Lung (tissue), 12 donors: ENCODE results near the gene ELF5. TPM values are rescaled to one million over a fixed set of nuclear protein-coding genes. Genes with fewer than 3 reads are reported as not detected.

Experiments
- ATAC-seq: fragments of 200-7000 bp; cut with Tn5 transposase; one replicate; pipeline ENCODE4 v1.9.1; 2020; ENCODE audit warnings: moderate number of reproducible peaks; ENCODE audit not compliant: insufficient read depth, low FRiP score
- DNase-seq, 3 donors: peaks; one replicate each; pipeline ENCODE4 v3.0.0-alpha.2; 2013 to 2017
- H3K27ac ChIP-seq, 2 donors: one replicate each; pipeline ENCODE4 v1.5.1; 2013; ENCODE audit warnings: mild to moderate bottlenecking in 2 of 2, moderate library complexity in 2 of 2, control low read depth in 1 of 2, inconsistent platforms in 1 of 2, low read depth in 1 of 2, low read length in 1 of 2
- H3K27me3 ChIP-seq, 3 donors: one replicate each; pipeline ENCODE4 v1.5.1; 2013; ENCODE audit warnings: low read length in 2 of 3; ENCODE audit not compliant: control insufficient read depth in 3 of 3, insufficient read depth in 3 of 3
- H3K36me3 ChIP-seq, 4 donors: one replicate each; pipeline ENCODE4 v1.5.1; 2013; ENCODE audit warnings: low read length in 4 of 4, mild to moderate bottlenecking in 1 of 4, moderate library complexity in 1 of 4; ENCODE audit not compliant: control insufficient read depth in 4 of 4, insufficient read depth in 4 of 4
- H3K4me1 ChIP-seq, 5 donors: one replicate each; pipeline ENCODE4 v1.5.1; 2013; ENCODE audit warnings: low read length in 5 of 5, mild to moderate bottlenecking in 2 of 5, moderate library complexity in 1 of 5; ENCODE audit not compliant: control insufficient read depth in 5 of 5, insufficient read depth in 5 of 5
- H3K4me3 ChIP-seq: one replicate; pipeline ENCODE4 v1.5.1; 2013; ENCODE audit warnings: mild to moderate bottlenecking, control low read depth, moderate library complexity
- H3K9ac ChIP-seq, 2 donors: one replicate each; pipeline ENCODE4 v1.5.1; 2013; ENCODE audit warnings: low read length in 2 of 2, control low read depth in 1 of 2; ENCODE audit not compliant: insufficient read depth in 1 of 2
- H3K9me3 ChIP-seq, 4 donors: one replicate each; pipeline ENCODE4 v1.5.1; 2013; ENCODE audit warnings: low read length in 3 of 4, mild to moderate bottlenecking in 1 of 4, moderate library complexity in 1 of 4; ENCODE audit not compliant: control insufficient read depth in 4 of 4, insufficient read depth in 3 of 4
- WGBS, 2 donors: extraction: QIAGEN DNeasy Blood & Tissue Kit; methylation state at CpG; one replicate each; pipeline ENCODE4 v1.1.7; 2013; 5-methylcytosine and 5-hydroxymethylcytosine counted together
- polyA plus RNA-seq, 2 donors: library from polyadenylated mRNA; stranded (reverse); fragments of 200-250 nt; gene quantifications; one replicate each; pipeline ENCODE4 v1.2.1, GENCODE V29; 2013
- total RNA-seq, 2 donors: library from RNA; depleted of rRNA in 1 of 2; stranded (reverse); fragments of >200 nt in 1 of 2; gene quantifications; one replicate each; pipeline ENCODE4 v1.2.1, GENCODE V29; 2014 to 2021
- TF ChIP-seq, protein P1 (sequence below): IDR thresholded peaks from 2 replicates; pipeline ENCODE4 v1.5.1; 2012; ENCODE audit warnings: mild to moderate bottlenecking; ENCODE audit errors: control extremely low read depth, extremely low read depth
- donor health status: control.
- donor health status: control.
- donor health status: Bipolar disorder and iron deficiency.
- donor health status: healthy.
- donor health status: DM: yes; HTN: yes; CAD: no.

The ELF5 gene
- total and polyA plus RNA-seq, 4 donors: 1.4 to 24.6 (median 7.2) TPM

DNA sequence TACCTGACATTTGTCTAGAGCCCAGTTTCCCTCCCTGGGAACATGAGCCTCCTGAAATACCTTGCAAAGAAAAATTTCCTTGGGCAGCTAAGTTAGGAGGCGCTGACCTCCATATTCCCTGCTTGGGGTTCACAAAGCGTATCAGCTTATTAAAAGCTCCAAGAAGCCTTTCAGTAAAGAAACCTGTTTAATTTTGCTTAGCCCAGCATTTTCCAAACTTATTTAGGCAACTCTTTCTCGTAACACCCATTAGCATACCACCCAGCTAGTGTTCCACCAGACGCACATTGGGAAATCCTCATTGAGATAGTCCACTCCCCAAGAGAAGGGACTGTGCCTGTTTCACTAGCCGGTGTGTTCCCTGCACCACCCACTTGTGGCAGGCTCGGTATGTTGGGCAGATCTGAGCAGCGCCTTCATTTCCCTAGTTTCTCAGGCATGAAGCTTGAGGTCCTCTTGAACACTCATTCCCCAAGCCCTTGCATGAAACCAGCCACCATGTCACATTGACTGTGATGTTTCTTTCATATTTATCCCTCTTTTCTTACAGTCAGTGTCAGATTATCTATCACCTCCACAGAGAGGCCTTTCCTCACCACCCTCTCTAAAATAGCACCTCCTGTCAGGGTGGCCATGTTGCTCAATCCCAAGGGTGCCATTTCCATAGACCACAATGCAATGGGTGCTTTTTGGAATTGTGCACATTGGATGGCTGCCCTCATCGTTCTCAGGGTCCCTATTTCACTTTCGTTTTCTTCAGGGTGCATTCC lies 12.5 kb upstream of the ELF5 start:
- Histone ChIP-seq H3K27ac (no peak overlapping the region), H3K27me3 (no peaks in the 10 kb centered on the region), H3K4me1 (peaks cover 0 to 3% (median 0%) of the 10 kb centered on the region in 5 donors), H3K36me3 (no peaks in the 10 kb centered on the region), H3K9ac (no peak overlapping the region), H3K4me3 (no peak overlapping the region), H3K9me3 (peaks cover 0 to 2% (median 0%) of the 10 kb centered on the region in 4 donors)
- ATAC-seq (no peak), DNase-seq (no peak)
- WGBS, 2 donors: 89 to 93% methylated on average over 9 of the region's 9 CpGs
- TF ChIP-seq, protein P1, sequence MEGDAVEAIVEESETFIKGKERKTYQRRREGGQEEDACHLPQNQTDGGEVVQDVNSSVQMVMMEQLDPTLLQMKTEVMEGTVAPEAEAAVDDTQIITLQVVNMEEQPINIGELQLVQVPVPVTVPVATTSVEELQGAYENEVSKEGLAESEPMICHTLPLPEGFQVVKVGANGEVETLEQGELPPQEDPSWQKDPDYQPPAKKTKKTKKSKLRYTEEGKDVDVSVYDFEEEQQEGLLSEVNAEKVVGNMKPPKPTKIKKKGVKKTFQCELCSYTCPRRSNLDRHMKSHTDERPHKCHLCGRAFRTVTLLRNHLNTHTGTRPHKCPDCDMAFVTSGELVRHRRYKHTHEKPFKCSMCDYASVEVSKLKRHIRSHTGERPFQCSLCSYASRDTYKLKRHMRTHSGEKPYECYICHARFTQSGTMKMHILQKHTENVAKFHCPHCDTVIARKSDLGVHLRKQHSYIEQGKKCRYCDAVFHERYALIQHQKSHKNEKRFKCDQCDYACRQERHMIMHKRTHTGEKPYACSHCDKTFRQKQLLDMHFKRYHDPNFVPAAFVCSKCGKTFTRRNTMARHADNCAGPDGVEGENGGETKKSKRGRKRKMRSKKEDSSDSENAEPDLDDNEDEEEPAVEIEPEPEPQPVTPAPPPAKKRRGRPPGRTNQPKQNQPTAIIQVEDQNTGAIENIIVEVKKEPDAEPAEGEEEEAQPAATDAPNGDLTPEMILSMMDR: no peak

DNA sequence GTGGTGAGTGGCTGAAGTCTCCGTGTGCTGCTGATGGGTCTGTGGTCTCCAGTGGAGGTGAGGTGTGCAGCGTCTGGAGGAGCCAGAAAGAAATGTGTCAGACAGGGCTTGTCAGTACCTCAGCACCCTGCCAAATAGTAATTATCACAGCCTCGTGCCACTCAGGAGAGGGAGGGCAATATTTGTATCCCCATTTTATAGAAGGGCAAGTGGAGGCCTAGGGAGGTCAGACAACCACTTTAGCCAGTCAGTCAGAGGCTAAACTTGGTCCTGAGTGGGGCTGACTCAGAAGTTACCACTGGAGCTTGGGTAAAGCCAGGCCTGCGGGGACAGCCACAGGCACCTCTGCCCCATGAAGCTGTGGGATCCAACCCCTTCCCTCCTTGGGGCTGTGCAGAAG lies 11.5 kb upstream of the ELF5 start:
- TF ChIP-seq, protein P1: no peak
- Histone ChIP-seq H3K4me1 (peaks cover 0 to 3% (median 0%) of the 10 kb centered on the region in 5 donors), H3K9me3 (peaks cover 0 to 2% (median 0%) of the 10 kb centered on the region in 4 donors), H3K4me3 (no peak overlapping the region), H3K9ac (no peak overlapping the region), H3K27ac (no peak overlapping the region), H3K36me3 (no peaks in the 10 kb centered on the region), H3K27me3 (no peaks in the 10 kb centered on the region)
- DNase-seq: no peak
- ATAC-seq: no peak
- WGBS, 2 donors: 80 to 93% methylated on average over 4 of the region's 4 CpGs

DNA sequence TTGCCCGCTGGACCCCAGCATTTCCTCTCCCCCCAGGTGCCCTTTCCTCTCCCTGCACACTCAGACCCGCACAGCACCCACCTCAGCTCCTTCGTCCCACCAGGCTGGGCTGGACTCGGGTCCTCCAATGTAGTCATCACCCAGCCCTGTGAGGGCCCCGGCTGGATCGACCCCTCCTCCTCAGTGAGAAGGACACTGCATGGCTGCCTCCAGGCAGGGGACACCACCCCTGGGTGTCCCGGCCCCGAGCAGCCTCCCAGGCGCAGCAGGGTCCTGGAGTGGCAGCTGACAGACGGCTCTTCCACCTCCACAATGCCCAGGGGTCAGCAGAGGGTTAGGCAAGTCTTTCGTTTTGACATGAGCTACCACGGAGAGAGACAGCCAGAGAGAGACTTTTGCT lies 11.1 kb upstream of the ELF5 start:
- ATAC-seq: no peak

More for the DNA sequence above, 11.1 kb upstream of the ELF5 start:
- no peaks in the 10 kb centered on the region for H3K36me3 ChIP-seq
- no peaks in the 10 kb centered on the region for H3K27me3 ChIP-seq
- H3K4me1 ChIP-seq: peaks cover 0 to 3% (median 0%) of the 10 kb centered on the region in 5 donors
- WGBS, 2 donors: 77 to 81% methylated on average over 12 of the region's 12 CpGs
- H3K4me3 ChIP-seq: no peak overlapping the region
- no peak overlapping the region for H3K9ac ChIP-seq
- TF ChIP-seq, protein P1: no peak
- no peak for DNase-seq
- peaks cover 0 to 2% (median 0%) of the 10 kb centered on the region in 4 donors for H3K9me3 ChIP-seq
- H3K27ac ChIP-seq: no peak overlapping the region
